BE2C (cell line): Measurements from ENCODE around the gene HUNK.

Experiments
- DNase-seq: peaks from one replicate; pipeline ENCODE4 v3.0.0-alpha.2; 2020
- H3K27me3 ChIP-seq: fragments of 250-450 bp; sonication (Bioruptor Pico); 2 replicates; pipeline ENCODE4 v1.5.1; 2020; ENCODE audit warnings: mild to moderate bottlenecking
- H3K36me3 ChIP-seq: fragments of 250-450 bp; sonication (Bioruptor Pico); 2 replicates; pipeline ENCODE4 v1.5.1; 2020; ENCODE audit warnings: mild to moderate bottlenecking
- H3K4me1 ChIP-seq: fragments of 250-450 bp; sonication (Bioruptor Pico); 2 replicates; pipeline ENCODE4 v1.5.1; 2020
- H3K4me3 ChIP-seq: 2 replicates; pipeline ENCODE4 v1.5.1; 2011; ENCODE audit warnings: low read depth, low read length
- H3K9me3 ChIP-seq: fragments of 250-450 bp; sonication (Bioruptor Pico); 2 replicates; pipeline ENCODE4 v1.5.1; 2020
- TF ChIP-seq, protein P1 (sequence below): IDR thresholded peaks from 2 replicates; pipeline ENCODE4 v1.5.1; 2012; ENCODE audit warnings: mild to moderate bottlenecking, low read depth, low read length

Gene HUNK

DNA sequence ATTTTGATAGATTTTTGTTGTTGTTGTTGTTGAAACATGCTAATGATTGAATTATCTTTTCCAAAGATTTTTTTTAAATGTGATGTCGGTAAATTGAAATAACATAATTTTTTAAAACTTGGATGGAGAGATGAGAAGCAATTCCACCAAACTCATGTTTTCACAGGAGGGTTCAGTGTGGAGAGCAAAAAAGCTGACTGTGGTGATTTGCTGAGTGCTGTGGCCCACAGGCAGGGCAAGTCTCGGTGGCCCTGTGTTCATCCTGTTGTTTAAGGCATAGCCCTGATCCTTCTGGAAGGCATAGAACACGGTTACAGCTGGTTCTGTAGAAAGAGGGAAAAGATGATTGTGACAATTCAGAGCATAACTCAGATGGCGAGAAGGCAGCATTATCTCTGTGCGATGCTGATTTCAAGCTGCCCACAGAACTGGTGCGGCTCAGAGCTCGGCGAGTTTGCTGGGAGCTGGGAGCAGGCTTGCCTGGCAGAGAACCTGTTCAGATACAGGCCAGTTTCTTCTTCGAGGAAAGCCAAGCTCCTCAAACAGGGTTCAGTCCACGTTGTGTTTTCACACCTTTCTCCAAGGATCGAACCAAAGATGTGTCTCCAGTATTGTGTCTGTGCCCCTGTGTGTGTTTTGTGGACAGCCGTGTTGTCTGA, 127.1 kb downstream of the HUNK start:
- TF ChIP-seq, protein P1, sequence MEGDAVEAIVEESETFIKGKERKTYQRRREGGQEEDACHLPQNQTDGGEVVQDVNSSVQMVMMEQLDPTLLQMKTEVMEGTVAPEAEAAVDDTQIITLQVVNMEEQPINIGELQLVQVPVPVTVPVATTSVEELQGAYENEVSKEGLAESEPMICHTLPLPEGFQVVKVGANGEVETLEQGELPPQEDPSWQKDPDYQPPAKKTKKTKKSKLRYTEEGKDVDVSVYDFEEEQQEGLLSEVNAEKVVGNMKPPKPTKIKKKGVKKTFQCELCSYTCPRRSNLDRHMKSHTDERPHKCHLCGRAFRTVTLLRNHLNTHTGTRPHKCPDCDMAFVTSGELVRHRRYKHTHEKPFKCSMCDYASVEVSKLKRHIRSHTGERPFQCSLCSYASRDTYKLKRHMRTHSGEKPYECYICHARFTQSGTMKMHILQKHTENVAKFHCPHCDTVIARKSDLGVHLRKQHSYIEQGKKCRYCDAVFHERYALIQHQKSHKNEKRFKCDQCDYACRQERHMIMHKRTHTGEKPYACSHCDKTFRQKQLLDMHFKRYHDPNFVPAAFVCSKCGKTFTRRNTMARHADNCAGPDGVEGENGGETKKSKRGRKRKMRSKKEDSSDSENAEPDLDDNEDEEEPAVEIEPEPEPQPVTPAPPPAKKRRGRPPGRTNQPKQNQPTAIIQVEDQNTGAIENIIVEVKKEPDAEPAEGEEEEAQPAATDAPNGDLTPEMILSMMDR = no peak
- Histone ChIP-seq H3K4me1 (no peaks in the 10 kb centered on the region), H3K9me3 (no peaks in the 10 kb centered on the region), H3K4me3 (no peak overlapping the region), H3K36me3 (no peaks in the 10 kb centered on the region), H3K27me3 (no peaks in the 10 kb centered on the region)
- no peak for DNase-seq

DNA sequence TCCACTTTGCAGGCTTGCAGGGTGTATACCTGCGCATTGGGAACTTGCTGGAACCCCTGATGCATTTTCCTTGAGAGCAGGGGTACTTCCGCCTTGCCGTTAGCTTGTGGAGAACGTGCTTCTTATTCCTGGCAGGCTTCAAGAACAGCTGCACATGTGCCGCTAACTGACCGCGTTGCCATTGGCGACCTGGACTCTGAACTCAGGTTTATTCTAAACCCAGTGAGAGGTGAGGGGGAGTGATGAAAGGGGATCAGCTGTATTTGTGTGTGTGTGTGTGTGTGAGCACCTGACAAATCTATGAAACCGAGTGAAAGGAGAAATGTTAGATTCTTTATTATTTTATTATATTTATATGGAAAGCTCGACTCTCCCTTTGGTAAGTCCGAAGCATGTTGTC, 128.6 kb downstream of the HUNK start:
- Histone ChIP-seq H3K4me3 (no peak overlapping the region), H3K9me3 (no peaks in the 10 kb centered on the region), H3K4me1 (no peaks in the 10 kb centered on the region), H3K36me3 (no peaks in the 10 kb centered on the region), H3K27me3 (no peaks in the 10 kb centered on the region)
- TF ChIP-seq, protein P1 = no peak
- no peak for DNase-seq

DNA sequence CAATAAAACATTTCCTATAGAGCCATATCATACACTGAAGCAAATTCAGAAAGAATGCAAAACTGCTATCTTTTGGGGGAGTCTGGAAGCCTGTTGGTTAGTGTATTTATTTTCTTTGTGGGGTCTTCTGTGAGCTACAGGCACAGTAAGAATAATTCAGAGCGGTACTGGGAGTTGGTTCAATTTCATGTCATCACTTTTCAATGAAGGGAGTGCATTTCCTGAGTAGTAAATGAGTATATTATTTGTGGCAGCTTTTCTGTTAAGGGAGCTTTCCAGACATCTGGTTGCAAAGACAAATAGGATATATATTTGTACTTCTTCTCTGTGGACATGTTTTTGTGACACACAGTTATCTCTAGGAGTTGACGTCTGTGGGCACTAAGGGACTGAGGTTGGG, 130.6 kb downstream of the HUNK start:
- TF ChIP-seq, protein P1 = no peak
- Histone ChIP-seq H3K27me3 (no peaks in the 10 kb centered on the region), H3K4me1 (no peaks in the 10 kb centered on the region), H3K36me3 (no peaks in the 10 kb centered on the region), H3K9me3 (no peaks in the 10 kb centered on the region), H3K4me3 (no peak overlapping the region)
- no peak for DNase-seq

DNA sequence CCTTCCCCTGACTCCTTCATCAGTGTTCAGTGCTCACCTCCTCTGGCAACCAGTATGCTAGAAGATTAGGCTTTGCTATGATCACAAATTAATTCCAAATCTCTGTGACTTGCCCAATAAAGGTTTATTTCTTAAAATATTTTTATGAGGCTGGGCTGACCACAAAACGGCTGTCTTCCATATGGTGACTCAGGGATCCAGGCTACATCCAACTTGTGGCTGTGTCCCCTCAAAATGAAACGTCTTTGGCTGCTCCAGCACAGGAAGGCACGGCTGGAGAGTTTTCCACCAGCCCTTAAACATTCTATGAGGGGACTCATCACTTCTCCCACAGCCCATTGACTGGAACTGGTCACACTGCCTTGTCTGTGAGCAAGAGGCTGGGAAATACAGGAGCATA, 131.5 kb downstream of the HUNK start:
- Histone ChIP-seq H3K27me3 (no peaks in the 10 kb centered on the region), H3K36me3 (no peaks in the 10 kb centered on the region), H3K9me3 (no peaks in the 10 kb centered on the region), H3K4me1 (no peaks in the 10 kb centered on the region), H3K4me3 (no peak overlapping the region)
- DNase-seq = no peak
- TF ChIP-seq, protein P1 = no peak

DNA sequence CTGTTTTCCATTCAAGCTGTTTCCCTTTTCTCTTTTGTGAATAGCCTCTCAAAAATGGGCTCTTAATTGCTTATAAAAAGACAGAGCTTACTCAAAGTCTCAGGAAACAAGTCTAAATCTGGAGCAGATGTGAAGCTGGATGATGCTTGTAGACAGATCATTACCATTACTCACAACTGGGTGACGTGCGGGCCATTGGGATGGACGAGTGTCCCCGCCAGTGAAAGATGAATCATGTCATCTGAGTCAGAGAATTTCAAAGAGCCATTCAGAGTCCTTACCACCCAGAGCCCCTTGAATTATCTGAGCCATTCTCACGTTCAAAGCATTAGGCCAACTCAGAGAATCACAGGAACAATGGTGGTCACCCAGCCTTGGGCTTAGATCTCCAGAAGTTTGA, 134.6 kb downstream of the HUNK start:
- Histone ChIP-seq H3K4me3 (no peak overlapping the region), H3K9me3 (no peaks in the 10 kb centered on the region), H3K4me1 (no peaks in the 10 kb centered on the region), H3K27me3 (no peaks in the 10 kb centered on the region), H3K36me3 (no peaks in the 10 kb centered on the region)
- TF ChIP-seq, protein P1 = no peak
- DNase-seq = no peak

DNA sequence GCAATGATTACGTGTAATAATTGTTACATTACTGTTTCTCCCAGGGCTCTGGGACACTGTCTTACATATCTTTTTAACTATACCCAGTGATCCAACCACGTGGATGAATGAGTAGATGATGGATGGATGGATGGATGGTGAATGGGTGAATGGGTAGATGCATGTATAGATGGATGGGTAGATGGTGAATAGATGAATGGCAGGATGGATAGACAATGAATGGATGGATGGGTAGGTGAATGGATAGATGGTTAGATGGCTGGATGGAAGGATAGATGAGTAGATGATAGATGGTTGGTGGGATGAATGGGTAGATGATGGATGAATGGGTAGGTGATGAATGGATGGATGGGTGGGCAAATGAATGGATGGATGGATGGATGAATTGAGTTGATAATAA, 135.9 kb downstream of the HUNK start:
- Histone ChIP-seq H3K27me3 (no peaks in the 10 kb centered on the region), H3K9me3 (no peaks in the 10 kb centered on the region), H3K4me3 (no peak overlapping the region), H3K4me1 (no peaks in the 10 kb centered on the region), H3K36me3 (no peaks in the 10 kb centered on the region)
- DNase-seq = no peak
- TF ChIP-seq, protein P1 = no peak
